ENCODE data around the gene EPHA3. TPM values are rescaled to one million over a fixed set of nuclear protein-coding genes. Genes with fewer than 3 reads are reported as not detected.
A peak's percentile ranks its signal among the peaks of the same experiment; 100 is the strongest.
"Not testable (repeated sequence)": the region's sequence is repeated elsewhere in the genome, so short reads cannot be mapped to it uniquely, and the experiment has no call there.

EPHA3 gene
- total RNA-seq, 1 donor from 2014 or later = 65.6 TPM

DNA sequence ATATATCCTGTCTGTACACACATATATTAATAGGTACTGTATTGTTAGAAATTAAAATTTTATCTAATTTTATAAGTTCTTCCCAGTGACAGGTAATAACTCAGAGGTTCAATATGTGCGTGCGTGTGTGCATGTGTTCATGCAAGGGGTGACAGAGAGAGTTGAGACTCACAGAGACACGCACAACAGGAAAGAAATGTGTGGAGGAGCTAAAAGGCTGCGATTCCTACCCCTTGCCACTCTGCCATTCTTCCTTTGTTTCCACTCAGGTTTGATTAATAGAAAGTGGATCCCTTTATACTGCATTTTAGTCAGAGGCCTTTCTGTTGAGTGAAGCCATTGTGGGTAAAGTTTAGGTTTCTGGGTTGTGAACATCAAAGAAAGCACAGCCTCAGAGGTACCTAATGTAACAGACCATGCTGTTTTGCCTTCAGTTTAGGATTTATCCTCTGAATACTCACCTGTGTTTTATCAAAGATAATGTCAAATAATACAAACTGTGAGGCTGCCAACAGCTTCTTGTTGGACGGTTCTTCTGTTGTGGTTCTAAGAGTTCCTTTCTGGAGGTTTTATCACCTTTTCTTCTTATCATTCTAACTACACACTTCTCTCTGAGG lies 182.3 kb downstream of the EPHA3 start:
- DNase-seq = no peak

DNA sequence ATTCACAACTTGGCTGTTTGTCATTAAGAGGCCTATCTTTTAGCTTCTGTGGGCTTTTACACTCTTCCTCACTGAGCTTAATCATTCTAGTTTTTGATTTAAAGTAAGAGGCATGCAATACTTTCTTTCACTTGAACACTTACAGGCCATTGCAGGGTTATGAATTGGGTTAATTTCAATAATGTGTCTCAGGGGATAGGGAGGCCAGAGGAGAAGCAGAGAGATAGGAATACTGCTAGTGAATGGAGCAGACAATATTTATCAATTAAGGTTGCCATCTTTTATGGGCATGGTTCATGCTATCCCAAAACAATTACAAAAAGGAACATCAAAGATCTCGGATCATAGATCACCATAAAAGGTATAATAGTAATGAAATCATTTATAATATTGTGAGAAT lies 189.8 kb downstream of the EPHA3 start:
- no peak for DNase-seq

DNA sequence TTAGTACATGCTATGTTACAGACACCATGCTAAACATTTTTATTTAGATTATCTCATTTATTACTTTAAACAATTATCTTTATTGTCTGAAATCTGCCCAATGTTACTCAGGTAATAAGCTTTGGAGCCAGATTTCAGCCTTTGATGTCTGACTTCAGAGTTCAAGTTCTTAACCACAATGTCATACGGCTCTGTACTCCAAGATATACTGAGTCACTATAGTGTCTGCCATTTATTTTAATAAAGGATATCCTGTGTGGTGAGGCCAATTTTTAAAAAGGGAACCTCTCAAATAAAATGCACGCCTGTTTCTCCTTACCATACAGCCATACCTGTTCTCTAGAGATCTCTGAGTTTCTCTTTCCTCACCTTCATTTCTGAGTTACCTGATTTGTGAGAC lies 193.1 kb downstream of the EPHA3 start:
- no peak for DNase-seq

DNA sequence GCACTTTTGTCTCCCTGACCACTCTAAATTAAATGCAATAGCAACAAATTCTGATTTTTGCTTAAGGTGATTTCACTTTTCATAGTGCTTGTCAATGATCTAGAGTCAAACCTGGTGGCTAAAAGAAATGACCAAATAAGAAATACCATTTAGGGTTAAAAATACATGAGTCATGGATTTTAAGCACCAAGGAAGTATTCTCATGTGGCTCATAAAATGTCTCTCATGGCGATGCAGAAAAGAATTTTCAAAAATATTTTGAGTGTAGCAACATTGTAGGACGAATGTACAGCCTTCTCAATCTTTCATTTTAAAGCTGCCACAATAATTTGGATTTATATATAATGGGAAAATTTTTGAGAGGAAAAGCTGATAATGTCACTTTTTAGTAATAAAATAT lies 193.6 kb downstream of the EPHA3 start:
- DNase-seq = no peak

DNA sequence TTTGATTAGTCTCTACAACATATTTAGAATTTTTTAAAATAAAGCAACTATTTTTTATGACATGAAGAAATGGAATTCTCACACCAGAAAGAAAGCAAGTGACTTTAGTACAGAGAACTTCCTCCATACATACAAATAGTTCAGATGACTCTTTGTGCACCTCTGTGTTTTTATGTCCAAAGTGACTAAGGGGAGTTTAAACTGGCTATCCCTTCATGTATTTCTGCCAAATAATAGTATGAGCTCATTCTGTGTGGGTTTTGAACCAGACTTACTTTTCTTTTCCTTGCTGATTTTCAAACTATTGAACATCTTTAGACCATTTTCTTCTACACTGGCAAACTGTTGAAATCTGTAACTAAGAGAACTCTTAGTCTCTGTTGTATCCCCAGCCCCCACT lies 196.3 kb downstream of the EPHA3 start:
- no peak for DNase-seq

DNA sequence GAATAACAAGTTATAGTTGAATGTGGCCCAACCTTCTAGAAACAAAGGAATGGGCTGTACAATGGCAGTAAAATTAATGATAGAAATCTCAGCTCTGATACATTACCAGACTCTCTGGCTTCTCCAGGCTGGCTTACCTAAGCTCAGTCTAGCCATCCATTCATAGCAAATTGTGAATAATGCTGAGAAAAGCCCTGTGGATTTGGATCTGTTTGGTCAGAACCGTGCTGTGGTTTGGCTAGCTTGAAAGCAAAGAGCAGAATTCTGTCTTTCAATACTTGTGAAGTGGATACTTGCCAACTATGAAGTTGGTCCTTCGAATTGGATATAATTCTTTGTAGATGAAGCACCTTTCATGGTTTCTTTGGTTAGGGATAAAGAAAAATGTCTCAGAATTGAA lies 199.1 kb downstream of the EPHA3 start:
- no peak for DNase-seq

DNA sequence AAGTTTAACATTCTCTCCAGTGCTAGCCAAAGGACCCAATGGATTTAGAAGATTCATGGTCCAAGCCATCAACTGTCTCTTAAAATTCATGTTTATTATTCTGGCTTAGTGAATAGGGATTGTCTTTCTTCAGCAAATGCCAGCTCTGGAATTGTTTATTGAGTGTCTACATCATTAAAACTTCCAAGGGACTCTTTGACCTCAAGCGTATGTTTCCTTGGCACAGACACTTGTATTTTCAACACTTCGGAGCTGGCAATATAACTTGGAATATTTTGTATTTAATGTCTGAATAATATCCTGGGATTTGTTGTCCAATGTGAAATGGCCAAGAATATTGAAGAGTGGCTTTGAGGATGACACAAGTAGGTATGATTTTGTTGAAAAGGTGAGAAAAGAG lies 204.2 kb downstream of the EPHA3 start:
- DNase-seq = no peak

DNA sequence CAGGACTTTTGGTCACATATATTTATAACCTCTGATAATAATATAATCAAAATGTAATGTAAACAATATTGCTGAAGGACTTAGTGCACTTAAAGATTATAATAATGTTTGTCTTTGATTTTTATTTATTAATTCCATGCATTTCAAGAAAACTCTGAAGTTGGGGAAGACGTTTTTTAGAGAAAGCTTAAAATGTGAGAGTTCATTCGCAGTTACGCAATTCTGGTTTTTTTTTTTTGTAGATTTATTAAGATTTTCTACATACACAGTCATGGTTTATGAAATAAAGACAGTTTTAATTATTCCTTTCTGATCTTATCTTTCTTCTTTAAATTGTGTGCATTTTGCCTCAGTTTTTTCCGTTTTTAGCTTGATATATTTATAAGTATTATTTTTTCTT lies 204.7 kb downstream of the EPHA3 start:
- DNase-seq = no peak

DNA sequence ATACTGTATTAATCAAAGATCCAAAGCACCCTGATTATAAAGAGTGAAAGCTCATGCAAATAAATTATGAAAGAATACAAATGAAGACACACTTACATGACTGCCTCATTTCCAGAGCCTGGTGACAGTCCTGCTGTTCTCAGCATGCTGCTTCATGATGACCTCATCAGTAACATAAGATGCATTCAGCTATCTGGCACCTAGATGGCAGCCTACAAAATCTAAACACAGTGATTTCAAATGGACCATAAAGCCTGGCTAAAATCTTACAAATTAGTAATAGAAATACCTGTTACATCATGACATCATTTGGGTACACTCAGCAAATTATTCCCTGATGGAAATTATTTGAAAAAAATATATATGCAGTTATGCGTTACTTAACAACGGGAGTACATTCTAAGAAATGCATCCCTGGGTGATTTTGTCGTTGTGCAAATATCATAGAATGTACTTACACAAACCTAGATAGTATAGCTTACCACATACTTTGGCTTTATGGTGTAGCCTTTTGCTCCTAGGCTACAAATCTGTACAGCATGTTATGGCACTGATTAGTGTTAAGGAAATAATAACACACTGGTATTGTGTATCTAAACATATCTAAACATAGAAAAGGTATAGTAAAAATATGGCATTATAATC lies 207.2 kb downstream of the EPHA3 start:
- peak; percentile 60 for DNase-seq

DNA sequence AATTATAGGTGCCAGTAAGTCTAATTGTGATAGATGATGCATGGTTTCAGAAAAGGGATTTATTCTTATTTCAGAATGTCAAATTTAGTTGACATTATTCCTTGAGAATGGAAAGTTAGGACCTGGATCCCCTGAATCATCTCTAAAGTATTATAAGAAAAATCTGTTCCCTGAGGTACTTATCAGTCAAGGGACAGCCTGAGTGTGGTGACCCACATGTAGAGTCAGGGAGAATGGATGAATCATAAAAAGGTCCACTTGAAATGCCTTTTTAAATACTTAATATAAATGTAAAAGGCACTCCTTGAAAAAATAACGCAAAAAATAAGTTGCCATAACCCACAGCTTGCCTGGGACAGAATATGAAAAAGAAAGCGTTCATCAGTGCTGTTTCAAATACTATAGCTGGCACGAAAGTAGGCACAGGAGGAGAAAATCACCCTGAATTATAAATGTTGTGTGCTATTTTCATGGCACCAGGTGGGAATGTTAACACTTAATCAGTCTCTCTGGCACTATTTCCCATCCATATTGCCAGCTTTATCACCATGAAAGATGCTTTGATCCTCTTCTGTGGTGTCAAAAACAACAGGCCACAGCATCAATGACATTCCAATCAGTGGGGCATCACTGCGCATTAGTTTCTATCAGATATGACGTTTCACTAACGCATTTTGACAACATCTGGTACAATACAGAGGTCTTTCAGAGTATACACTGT lies 208.5 kb downstream of the EPHA3 start:
- no peak for DNase-seq

DNA sequence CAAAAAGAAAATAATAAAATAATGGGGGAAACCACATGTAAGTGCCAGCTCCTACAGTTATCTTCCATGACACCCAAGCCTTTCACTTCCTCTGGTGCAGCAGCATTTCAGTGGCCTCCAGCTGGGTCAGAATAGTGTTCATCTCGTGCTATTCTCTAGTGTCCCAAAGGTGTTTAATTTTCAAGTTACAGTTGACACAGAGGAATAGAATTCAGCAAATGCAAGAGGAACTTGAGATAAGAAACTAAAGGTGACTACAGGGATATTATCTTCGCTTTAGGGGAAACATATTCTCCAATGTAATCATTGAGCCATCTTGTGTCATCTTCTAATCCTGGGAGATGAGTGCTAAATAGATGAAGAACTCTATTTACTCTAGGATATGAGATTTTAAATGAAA lies 212.8 kb downstream of the EPHA3 start:
- no peak for DNase-seq

DNA sequence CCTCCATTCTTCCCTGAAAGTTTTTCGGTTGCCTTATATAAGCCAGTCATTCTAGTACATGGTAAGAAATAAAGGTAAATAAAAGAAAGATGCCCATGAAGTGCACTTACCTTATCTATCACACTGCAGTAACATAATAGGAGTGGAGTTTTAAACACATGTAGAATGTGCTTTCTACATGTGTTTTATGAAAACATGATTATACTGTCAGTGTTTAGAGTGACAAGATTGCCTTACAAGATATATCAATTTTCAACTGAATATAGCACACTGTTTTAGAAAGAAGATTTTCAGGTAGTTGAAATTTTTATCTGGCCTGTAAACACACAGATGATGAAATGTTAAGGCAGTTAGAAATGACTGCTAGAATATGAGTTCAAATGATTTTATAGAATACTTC lies 219.6 kb downstream of the EPHA3 start:
- no peak for DNase-seq

DNA sequence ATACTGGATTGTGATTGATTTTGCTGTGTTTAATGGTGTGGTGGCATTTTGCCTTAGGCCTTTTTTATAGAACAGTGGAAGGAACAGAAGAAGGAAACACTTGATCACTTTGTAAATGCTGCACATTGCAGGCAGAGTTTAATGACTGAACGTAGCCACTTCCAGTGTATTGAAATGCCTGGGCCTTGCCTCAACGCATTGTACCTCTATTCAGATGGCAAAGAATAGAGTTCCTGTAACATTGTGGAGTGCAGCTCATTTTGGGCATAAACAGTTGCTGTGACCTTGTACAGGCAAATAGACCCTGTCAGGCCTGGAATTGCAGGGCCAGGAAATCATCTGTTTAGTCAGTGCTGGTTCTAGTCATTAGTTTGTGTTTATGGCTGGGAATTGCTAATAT lies 225.0 kb downstream of the EPHA3 start:
- no peak for DNase-seq

DNA sequence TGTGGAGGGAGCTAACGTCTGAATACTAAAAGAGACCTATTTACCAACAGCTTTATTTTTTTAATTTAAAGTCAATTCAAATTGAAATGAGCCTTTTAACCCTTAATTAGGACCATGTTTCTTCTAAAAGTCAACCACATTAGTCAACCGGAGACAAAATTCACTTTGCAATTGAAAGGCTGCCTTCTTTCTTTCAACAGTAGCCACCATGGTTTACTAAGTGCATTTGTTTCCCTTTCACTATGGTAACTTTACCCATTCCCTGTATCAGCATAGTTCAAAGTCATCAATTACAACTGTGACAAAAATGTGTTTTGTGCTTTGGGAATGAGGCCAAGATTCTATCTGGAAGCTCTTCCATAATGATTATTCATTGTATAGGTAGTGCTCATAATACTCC lies 225.4 kb downstream of the EPHA3 start:
- peak; percentile 10 for DNase-seq

DNA sequence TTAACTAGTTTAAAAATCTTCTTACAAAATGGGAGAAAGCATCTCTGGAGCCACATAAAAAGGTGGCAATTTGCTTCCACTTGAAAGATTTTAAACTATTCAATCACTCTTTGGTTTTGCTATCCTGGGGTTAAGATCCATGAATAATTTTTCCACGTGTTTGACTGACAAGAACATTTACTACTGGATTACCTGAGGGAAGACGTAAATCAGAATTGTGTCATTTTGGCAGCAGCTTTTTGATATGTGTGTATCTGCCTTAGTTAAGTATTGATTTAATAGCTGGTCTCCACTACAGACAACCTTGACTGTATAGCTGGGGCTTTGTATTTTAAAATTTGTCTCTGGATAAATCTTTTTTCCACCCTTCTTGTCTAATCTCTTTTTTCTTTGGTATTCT lies 228.3 kb downstream of the EPHA3 start:
- no peak for DNase-seq

DNA sequence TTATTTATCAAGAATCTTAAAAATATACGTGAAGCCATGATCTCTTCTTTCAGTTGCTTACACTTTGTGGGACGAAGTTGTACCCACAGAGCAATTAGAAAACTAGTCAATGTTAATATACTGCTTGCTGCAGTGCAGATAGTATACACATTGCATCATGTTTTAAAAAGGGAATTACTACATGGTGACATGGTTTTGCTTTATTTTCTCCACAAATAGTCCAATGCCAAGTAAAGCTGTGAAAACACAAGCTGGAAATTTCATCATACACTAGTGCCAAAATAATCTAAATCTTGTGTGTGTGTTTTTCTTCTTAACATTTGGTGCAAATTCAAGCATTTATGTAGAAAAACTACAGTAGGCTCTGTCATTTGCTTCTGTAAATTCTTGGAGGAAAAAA lies 233.0 kb downstream of the EPHA3 start:
- DNase-seq = peak; percentile 57

DNA sequence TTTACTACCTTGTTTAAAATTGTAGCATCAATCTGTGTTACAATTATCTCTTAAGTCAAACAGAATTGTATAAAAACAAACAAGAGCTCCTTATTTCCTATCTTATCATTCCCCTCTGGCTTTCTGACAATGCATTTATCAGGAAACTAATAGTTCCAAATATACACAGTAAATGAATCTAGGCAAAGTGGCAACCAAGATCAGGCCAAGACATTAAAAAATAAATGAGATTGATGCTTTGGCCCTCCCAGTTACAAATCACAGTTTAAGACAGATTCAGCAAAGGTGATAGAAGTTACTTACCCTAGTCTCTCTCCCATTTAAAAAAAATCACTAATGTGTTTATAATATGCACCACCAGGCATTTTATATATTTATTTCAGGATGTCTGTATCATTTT lies 236.7 kb downstream of the EPHA3 start:
- no peak for DNase-seq

DNA sequence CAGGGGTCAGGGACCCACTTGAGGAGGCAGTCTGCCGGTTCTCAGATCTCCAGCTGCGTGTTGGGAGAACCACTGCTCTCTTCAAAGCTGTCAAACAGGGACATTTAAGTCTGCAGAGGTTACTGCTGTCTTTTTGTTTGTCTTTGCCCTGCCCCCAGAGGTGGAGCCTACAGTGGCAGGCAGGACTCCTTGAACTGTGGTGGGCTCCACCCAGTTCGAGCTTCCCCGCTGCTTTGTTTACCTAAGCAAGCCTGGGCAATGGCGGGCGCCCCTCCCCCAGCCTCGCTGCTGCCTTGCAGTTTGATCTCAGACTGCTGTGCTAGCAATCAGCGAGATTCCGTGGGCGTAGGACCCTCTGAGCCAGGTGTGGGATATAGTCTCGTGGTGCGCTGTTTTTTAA lies 243.5 kb downstream of the EPHA3 start:
- not testable (repeated sequence) for DNase-seq

DNA sequence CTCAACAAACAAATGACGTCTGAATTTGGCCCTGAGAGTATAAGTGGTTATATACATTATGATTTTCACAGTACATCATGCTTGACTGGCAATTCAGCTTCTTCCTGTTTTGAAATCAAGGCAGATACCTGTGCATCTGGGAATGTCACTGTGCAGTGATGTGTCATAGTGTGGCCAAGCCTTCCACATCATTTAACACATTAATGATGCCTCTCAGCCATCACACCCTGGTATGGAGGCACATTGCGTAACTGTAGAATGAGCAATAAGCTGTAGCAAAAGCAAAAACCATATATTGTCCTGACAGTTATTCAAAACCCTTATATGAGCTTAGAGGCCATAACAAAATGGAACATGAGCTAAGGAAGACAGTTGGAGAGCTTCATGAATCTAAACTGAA lies 246.0 kb downstream of the EPHA3 start:
- no peak for DNase-seq

DNA sequence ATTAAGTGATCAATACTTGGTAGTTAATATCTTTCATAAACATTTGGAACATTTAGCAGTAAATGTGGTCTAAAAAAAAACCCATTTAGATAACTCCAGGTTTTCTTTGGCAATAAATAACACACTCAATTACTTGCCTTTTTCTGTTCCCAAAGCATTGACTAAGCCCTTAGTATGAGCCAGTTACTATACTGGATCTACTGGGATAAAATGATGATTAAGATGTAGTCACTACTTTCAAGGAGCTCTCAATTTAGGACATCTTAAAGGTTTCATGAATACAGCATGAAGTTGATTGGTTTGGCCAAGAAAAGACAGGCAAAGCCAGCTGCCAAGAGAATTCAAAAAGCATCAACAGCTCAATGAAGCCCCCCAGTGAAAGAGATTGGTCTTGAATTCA lies 250.9 kb downstream of the EPHA3 start:
- DNase-seq = no peak

DNA sequence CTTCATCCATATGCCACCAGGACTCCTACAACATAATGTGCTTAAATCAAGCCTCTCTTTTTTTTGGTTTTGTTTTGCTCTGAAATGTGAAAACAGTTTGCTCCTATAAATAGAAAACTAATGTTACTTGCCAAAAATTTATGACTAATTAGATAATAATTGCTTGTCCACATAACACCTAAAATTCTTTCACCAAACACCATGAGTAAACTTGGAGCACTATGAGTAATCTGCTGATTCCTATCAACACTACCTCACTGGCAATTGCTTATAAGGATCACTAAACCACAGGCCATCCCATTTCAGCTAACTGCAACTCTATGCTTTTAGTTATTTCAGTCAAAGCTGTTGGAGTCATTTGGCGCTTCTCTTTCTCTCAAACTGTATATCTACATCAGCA lies 252.7 kb downstream of the EPHA3 start:
- no peak for DNase-seq

DNA sequence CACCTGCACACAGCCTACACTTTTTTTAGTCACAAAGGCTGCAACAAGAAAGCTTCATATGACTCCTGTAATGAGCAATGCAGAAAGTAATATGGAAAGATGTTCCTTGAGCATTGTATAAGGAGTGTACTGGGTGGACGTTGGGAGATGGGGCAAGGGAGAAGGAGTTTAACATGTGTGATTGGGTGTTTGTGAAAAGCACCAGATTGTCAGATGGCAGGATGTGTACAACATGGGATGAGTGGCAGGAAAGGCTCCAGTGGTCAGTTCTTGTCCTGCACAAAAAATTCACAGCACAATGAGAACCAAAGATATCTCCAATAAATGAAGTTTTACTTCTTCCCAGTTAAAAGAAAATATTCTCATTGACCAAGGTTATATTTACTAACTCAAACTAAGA lies 255.1 kb downstream of the EPHA3 start:
- no peak for DNase-seq

DNA sequence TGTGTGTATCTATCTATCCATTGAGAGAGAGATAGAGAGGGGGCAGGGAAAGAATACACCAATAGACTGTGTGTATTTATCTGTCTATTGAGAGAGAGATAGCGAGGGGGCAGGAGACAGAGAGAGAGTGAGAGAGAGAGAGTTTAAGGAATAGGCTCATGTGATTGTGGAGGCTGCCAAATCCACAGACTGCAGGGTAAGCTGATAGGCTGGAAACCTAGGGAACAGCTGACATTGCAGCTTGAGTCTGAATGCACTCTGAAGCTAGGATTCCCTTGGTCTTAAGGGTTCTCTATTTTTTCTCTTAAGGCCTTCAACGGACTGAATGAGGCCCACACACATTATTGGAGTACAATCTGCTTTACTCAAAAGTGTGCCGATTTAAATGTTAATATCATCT lies 255.8 kb downstream of the EPHA3 start:
- peak; percentile 49 for DNase-seq

DNA sequence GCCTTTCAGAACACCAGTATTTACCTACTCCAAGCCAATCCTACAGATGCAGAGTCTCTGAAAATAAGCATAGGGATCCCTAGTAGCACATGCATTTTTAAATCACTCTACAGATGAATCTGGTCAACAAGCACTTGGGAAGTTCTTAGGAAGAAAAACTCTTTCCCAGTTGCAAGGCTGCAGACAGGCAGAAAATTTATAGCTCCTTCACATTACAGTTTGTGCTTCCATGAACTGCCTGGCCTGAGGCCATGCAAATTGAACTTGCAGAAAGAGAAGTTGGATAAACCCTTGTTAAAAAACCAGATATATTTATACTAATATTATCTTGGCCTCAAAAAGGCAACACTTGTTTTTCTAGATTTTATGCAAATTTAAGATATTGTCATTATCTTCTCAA lies 256.9 kb downstream of the EPHA3 start:
- DNase-seq = no peak
